Left lung (tissue), 10 donors: ENCODE results near the gene RSRP1. TPM values are rescaled to one million over a fixed set of nuclear protein-coding genes. Genes with fewer than 3 reads are reported as not detected.

Experiments used
- ATAC-seq: fragments of 200-7000 bp; cut with Tn5 transposase; one replicate; pipeline ENCODE4 v1.9.1; 2020; ENCODE audit warnings: moderate library complexity
- DNase-seq, 4 donors: peaks; one replicate each; pipeline ENCODE4 v3.0.0-alpha.2; 2013 to 2020
- H3K27ac ChIP-seq, 2 donors: fragments of 200-600 bp; sonication (generic) in 1 of 2; one replicate each; pipeline versions ENCODE4 v1.5.0 to v1.8.0; 2020 to 2021
- H3K27me3 ChIP-seq, 2 donors: fragments of 200-600 bp; sonication (generic) in 1 of 2; one replicate each; pipeline versions ENCODE4 v1.5.0 to v1.8.0; 2020 to 2021
- H3K36me3 ChIP-seq, 2 donors: fragments of 200-600 bp; sonication (generic) in 1 of 2; one replicate each; pipeline versions ENCODE4 v1.5.0 to v1.8.0; 2020 to 2021
- H3K4me1 ChIP-seq, 2 donors: fragments of 200-600 bp; one replicate each; pipeline ENCODE4 v1.8.0; 2021
- H3K4me3 ChIP-seq, 2 donors: fragments of 200-600 bp; sonication (generic) in 1 of 2; one replicate each; pipeline versions ENCODE4 v1.5.0 to v1.8.0; 2020 to 2021; ENCODE audit warnings: mild to moderate bottlenecking in 1 of 2
- H3K9me3 ChIP-seq, 2 donors: fragments of 200-600 bp; sonication (generic) in 1 of 2; one replicate each; pipeline versions ENCODE4 v1.5.0 to v1.8.0; 2020 to 2021
- CTCF ChIP-seq, 2 donors: fragments of 200-600 bp; sonication (generic) in 1 of 2; IDR thresholded peaks; one replicate each; pipeline versions ENCODE4 v1.5.0 to v1.8.0; 2021; ENCODE audit warnings: antibody characterized with exemption in 2 of 2
- intact Hi-C, 2 donors: fragments of 100-400 bp; cut with DNase I; formaldehyde crosslinking; loops; one replicate each; pipeline versions ENCODE4 v1.11.2 to v1.14.2; 2022
- polyA plus RNA-seq, 6 donors: library from polyadenylated mRNA; unstranded; fragments of 120-200 nt; gene quantifications; one replicate each; pipeline ENCODE4 v1.2.1, GENCODE V29; 2013; ENCODE audit not compliant: insufficient read length in 6 of 6
- total RNA-seq, 2 donors: library from RNA; stranded (reverse); fragmentation: NEBNext Ultra II Directional; extraction: Animal tissue kit (Norgen Biotek cat#: 25700); gene quantifications; one replicate each; pipeline ENCODE4 v1.2.1, GENCODE V29; 2021
- donor health status: DM: no; HTN: yes; CAD: no.
- donor health status: DM: no; HTN: no; CAD: no.

RSRP1 gene
- total and polyA plus RNA-seq, 8 donors = 113 to 230 (median 203) TPM

GRCh38 chr1:25246600-25247023, 642 bp downstream of the RSRP1 start:
- intact Hi-C loops = no loop called here
- Histone ChIP-seq H3K4me1 (peaks cover 17 to 56% of the 10 kb centered on the region in 2 donors), H3K36me3 (peaks cover 0 to 49% of the 10 kb centered on the region in 2 donors), H3K27ac (peak overlapping the region; percentile 100), H3K27me3 (no peaks in the 10 kb centered on the region), H3K4me3 (peak overlapping the region; percentile 97 to 100), H3K9me3 (no peaks in the 10 kb centered on the region)
- TF ChIP-seq CTCF (IDR thresholded peaks at IDR 0.05) = no peak
- DNase-seq (no peak), ATAC-seq (peak; percentile 1)

- Histone ChIP-seq H3K27ac (peak overlapping the region; percentile 100), H3K4me3 (peak overlapping the region; percentile 97 to 100), H3K27me3 (no peaks in the 10 kb centered on the region), H3K4me1 (peaks cover 17 to 63% of the 10 kb centered on the region in 2 donors), H3K36me3 (peaks cover 0 to 55% of the 10 kb centered on the region in 2 donors), H3K9me3 (no peaks in the 10 kb centered on the region)
- no peak for TF ChIP-seq CTCF (IDR thresholded peaks at IDR 0.05)
- ATAC-seq (no peak), DNase-seq (no peak)
- intact Hi-C loops = no loop called here
Measured at GRCh38 chr1:25245809-25246599, 1.2 kb downstream of the RSRP1 start.

- DNase-seq (no peak), ATAC-seq (no peak)
- peaks cover 0 to 61% of the 10 kb centered on the region in 2 donors for H3K36me3 ChIP-seq
- peak overlapping the region; percentile 97 to 100 for H3K4me3 ChIP-seq
- intact Hi-C loops = no loop called here
- H3K9me3 ChIP-seq = no peaks in the 10 kb centered on the region
- TF ChIP-seq CTCF (IDR thresholded peaks at IDR 0.05) = no peak
- H3K27me3 ChIP-seq = no peaks in the 10 kb centered on the region
- H3K27ac ChIP-seq = peak overlapping the region in 1 of 2 donors; percentile 9
- H3K4me1 ChIP-seq = peaks cover 21 to 69% of the 10 kb centered on the region in 2 donors
Measured at GRCh38 chr1:25245393-25245792, 1.9 kb downstream of the RSRP1 start.

GRCh38 chr1:25243907-25244306, 3.3 kb downstream of the RSRP1 start:
- no peak for ATAC-seq
- no peak for TF ChIP-seq CTCF (IDR thresholded peaks at IDR 0.05)
- Histone ChIP-seq H3K27ac (no peak overlapping the region), H3K4me3 (no peak overlapping the region), H3K36me3 (peaks cover 0 to 65% of the 10 kb centered on the region in 2 donors), H3K9me3 (no peaks in the 10 kb centered on the region), H3K4me1 (peaks cover 29 to 82% of the 10 kb centered on the region in 2 donors), H3K27me3 (no peaks in the 10 kb centered on the region)
- no peak for DNase-seq
- intact Hi-C loops = no loop called here

- Histone ChIP-seq H3K36me3 (peaks cover 0 to 49% of the 10 kb centered on the region in 2 donors), H3K4me3 (peak overlapping the region; percentile 24 to 50), H3K9me3 (no peaks in the 10 kb centered on the region), H3K27ac (peak overlapping the region; percentile 88 to 89), H3K27me3 (no peaks in the 10 kb centered on the region), H3K4me1 (peaks cover 19 to 81% of the 10 kb centered on the region in 2 donors)
- peak; percentile 94 for ATAC-seq
- peak; percentile 88 to 95 (median 94) for DNase-seq
- intact Hi-C loops = no loop called here
- peak in 1 of 2 donors; percentile 66 for TF ChIP-seq CTCF (IDR thresholded peaks at IDR 0.05)
Measured at GRCh38 chr1:25239681-25240541, 7.3 kb downstream of the RSRP1 start.
